Activated CD4-positive, alpha-beta T cell treated with anti-CD3 and anti-CD28 coated beads, Interleukin-2, amount 10 ng/mL, durations not matched to agents 7 days and 5 days (primary cell): ENCODE results near the gene GOLGA6L6. TPM values are rescaled to one million over a fixed set of nuclear protein-coding genes. Genes with fewer than 3 reads are reported as not detected.
"Not testable (repeated sequence)": the region's sequence is repeated elsewhere in the genome, so short reads cannot be mapped to it uniquely, and the experiment has no call there.

ENCODE experiments used
- CTCF ChIA-PET: fragments of 350-600 bp; sonication (Branson Sonifier 250); formaldehyde crosslinking; loops from one replicate; lab custom pipeline; 2021; ENCODE audit warnings: antibody characterized with exemption; lab: Charles Lee
- POLR2A ChIA-PET: fragments of 350-600 bp; sonication (Branson Sonifier 250); formaldehyde crosslinking; loops from one replicate; lab custom pipeline; 2021; ENCODE audit warnings: antibody characterized with exemption; lab: Charles Lee
- DNase-seq: peaks from one replicate; pipeline ENCODE4 v3.0.0-alpha.2; 2020
- H3K27ac Mint-ChIP-seq: one replicate; pipeline ENCODE4 v1.8.0; 2021; ENCODE audit warnings: mild to moderate bottlenecking, moderate library complexity, mixed read lengths
- H3K27me3 Mint-ChIP-seq: one replicate; pipeline ENCODE4 v1.8.0; 2021; ENCODE audit warnings: mixed read lengths
- H3K36me3 Mint-ChIP-seq: one replicate; pipeline ENCODE4 v1.8.0; 2021; ENCODE audit warnings: low read depth, mixed read lengths
- H3K4me1 Mint-ChIP-seq: one replicate; pipeline ENCODE4 v1.8.0; 2021; ENCODE audit warnings: mixed read lengths
- H3K4me3 Mint-ChIP-seq: one replicate; pipeline ENCODE4 v1.8.0; 2021; ENCODE audit warnings: mild to moderate bottlenecking, moderate library complexity, mixed read lengths
- H3K9me3 Mint-ChIP-seq: one replicate; pipeline ENCODE4 v1.8.0; 2021; ENCODE audit warnings: mixed read lengths
- total RNA-seq, 2 experiments: library from RNA; stranded (reverse); gene quantifications; one replicate each; pipeline ENCODE4 v1.2.3, GENCODE V29; 2021

GOLGA6L6 gene
- total RNA-seq, result not detected

- H3K4me1 Mint-ChIP-seq, H3K4me3 Mint-ChIP-seq, POLR2A ChIA-PET, H3K9me3 Mint-ChIP-seq, DNase-seq, H3K27me3 Mint-ChIP-seq, CTCF ChIA-PET, H3K36me3 Mint-ChIP-seq, H3K27ac Mint-ChIP-seq: not testable (repeated sequence)
Observed at GRCh38 chr15:20541700-20542099, at the start of gene GOLGA6L6. TSS of gene GOLGA6L6 (minus strand) at chr15:20541800. CDS start at chr15:20541709, 91 bp downstream.

GRCh38 chr15:20590069-20590468 lies 48.5 kb upstream of the GOLGA6L6 start:
- H3K27ac Mint-ChIP-seq, H3K4me1 Mint-ChIP-seq, H3K9me3 Mint-ChIP-seq, POLR2A ChIA-PET, DNase-seq, H3K27me3 Mint-ChIP-seq, H3K4me3 Mint-ChIP-seq, CTCF ChIA-PET, H3K36me3 Mint-ChIP-seq: not testable (repeated sequence)

DNA sequence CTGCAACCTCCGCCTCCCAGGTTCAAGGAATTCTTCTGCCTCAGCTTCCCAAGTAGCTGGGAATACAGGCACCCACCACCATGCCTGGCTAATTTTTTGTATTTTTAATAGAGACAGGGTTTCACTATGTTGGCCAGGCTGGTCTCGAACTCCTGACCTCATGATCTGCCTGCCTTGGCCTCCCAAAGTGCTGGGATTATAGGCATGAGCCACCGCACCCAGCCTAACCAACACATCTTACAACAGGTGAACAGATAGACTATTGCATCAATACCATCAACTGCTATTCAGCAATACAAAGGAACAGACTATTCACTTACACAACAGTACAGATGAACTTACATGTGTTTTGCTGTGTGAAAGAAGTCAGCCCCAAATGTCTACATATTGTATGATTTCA lies 45.2 kb upstream of the GOLGA6L6 start:
- H3K27ac Mint-ChIP-seq, POLR2A ChIA-PET, H3K36me3 Mint-ChIP-seq, H3K27me3 Mint-ChIP-seq, DNase-seq, H3K4me1 Mint-ChIP-seq, H3K4me3 Mint-ChIP-seq, CTCF ChIA-PET, H3K9me3 Mint-ChIP-seq: not testable (repeated sequence)

GRCh38 chr15:20582726-20583115 lies 41.1 kb upstream of the GOLGA6L6 start:
- H3K27me3 Mint-ChIP-seq, CTCF ChIA-PET, H3K27ac Mint-ChIP-seq, H3K36me3 Mint-ChIP-seq, DNase-seq, H3K4me1 Mint-ChIP-seq, H3K9me3 Mint-ChIP-seq, POLR2A ChIA-PET, H3K4me3 Mint-ChIP-seq: not testable (repeated sequence)

DNA sequence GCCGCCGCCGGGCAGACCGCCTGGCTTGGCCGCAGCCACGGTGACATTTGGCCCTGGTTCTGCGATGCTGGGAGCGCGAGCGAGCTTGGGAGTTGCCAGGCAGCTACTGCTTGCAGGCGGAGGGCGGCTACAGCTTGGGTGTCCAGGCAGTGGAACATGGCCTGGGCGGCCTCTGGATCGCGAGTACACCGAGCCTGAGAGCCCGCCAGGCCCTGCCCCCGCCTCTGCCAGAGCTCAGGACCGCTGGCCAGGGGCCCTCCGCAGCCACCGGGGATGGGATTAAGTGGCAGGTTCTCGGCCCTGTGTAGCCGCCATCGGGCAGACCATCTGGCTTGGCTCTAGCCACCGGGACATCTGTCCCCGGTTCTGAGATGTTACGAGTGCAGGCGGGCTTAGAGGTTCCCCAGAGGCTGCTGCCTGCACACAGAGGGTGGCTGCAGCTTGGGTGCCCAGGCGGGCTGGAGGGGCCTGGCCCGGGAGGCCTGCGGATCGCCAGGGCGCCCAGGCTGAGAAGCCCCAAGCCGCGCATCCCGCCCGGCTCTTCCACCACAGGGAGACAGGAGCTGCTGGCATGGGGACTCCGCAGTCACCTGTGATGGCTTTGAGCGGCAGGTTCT lies 40.6 kb upstream of the GOLGA6L6 start:
- DNase-seq, H3K36me3 Mint-ChIP-seq, H3K27ac Mint-ChIP-seq, H3K4me1 Mint-ChIP-seq, POLR2A ChIA-PET, H3K27me3 Mint-ChIP-seq, H3K4me3 Mint-ChIP-seq, CTCF ChIA-PET, H3K9me3 Mint-ChIP-seq: not testable (repeated sequence)

DNA sequence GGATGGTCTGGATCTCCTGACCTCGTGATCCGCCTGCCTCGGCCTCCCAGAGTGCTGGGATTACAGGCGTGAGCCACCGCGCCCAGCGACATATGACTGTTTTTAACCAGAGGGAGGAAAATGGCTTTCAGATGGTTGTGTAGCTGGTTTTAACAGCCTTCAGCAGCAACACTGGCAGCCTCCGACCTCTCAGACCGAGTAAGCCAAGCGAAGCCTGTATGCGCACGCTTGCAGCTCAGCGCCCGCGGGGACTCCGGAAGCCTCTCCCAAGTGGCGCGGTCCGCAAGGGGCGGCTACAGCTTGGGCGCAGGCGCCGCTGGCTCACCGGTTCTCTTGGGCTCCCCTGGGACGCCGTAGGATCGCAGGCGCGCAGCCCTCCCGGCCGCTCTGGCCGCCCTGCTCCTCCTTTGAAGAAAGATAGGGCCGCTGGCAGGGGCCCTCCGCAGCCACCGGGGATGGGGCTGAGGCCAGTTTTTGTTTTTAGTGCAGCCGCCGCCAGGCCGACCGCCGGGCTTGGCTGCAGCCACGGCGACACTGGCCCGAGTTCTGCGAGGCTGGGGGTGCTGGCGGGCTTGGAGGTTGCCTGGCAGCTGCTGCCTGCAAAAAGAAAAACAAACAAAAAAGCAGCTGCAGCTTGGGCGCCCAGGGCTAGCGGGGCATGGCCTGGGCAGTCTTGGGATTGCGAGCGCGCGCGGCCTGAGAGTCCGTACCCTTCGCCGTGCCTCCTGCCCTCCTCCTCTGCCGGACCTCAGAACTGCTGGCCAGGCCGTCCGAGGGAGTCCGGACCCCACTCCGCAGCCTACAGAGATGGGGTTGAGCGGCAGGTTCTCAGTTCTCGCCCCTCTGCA lies 39.9 kb upstream of the GOLGA6L6 start:
- H3K9me3 Mint-ChIP-seq, H3K27ac Mint-ChIP-seq, DNase-seq, CTCF ChIA-PET, H3K4me1 Mint-ChIP-seq, H3K27me3 Mint-ChIP-seq, H3K4me3 Mint-ChIP-seq, POLR2A ChIA-PET, H3K36me3 Mint-ChIP-seq: not testable (repeated sequence)

GRCh38 chr15:20579662-20580061 lies 38.1 kb upstream of the GOLGA6L6 start:
- POLR2A ChIA-PET, CTCF ChIA-PET, H3K27me3 Mint-ChIP-seq, H3K36me3 Mint-ChIP-seq, H3K27ac Mint-ChIP-seq, H3K4me1 Mint-ChIP-seq, H3K4me3 Mint-ChIP-seq, H3K9me3 Mint-ChIP-seq, DNase-seq: not testable (repeated sequence)

- H3K36me3 Mint-ChIP-seq, H3K4me1 Mint-ChIP-seq, DNase-seq, H3K4me3 Mint-ChIP-seq, H3K27ac Mint-ChIP-seq, CTCF ChIA-PET, POLR2A ChIA-PET, H3K9me3 Mint-ChIP-seq, H3K27me3 Mint-ChIP-seq: not testable (repeated sequence)
Observed at GRCh38 chr15:20551289-20551688, 9.7 kb upstream of the GOLGA6L6 start.

DNA sequence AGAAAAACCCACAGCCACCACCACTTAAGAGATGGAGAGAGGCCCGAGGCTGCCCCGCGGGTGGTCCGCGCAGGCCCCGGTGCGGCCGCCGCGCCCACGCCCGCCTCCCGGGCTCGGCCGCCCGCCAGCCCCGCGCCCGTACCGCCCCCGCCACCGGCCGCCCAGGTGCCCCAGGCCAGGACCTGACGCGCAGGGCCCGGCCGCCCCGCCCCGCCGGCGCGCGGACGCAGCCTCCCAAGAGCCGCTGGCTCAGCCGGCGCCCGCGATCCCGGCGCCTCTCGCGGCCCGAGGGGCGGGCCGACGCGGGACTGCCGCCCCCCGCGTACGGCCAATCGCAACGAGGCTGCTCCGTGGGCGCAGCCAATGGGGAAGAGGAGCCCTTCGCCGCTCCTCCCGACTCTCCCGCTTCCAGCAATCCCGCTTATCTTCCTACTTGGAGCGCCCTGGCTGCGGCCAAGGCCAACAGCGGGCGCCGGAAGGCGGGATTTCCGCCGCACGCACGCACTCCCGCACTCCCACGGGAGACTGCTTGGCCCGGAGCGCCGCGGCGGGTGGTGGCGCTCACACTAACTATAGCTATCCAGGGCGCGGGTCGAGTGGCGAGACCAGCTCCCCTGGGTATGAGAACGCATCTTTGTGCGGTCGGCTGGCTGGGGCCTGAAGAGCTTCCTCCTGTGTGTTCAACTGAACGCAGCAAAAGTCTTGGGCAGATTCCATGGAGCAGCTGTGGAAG lies 35.5 kb downstream of the GOLGA6L6 start:
- H3K27ac Mint-ChIP-seq, DNase-seq, H3K9me3 Mint-ChIP-seq, H3K36me3 Mint-ChIP-seq, H3K27me3 Mint-ChIP-seq, H3K4me3 Mint-ChIP-seq, CTCF ChIA-PET, POLR2A ChIA-PET, H3K4me1 Mint-ChIP-seq: not testable (repeated sequence)

GRCh38 chr15:20502839-20503238 lies 38.8 kb downstream of the GOLGA6L6 start:
- H3K4me1 Mint-ChIP-seq, H3K27ac Mint-ChIP-seq, H3K27me3 Mint-ChIP-seq, H3K36me3 Mint-ChIP-seq, DNase-seq, POLR2A ChIA-PET, H3K9me3 Mint-ChIP-seq, H3K4me3 Mint-ChIP-seq, CTCF ChIA-PET: not testable (repeated sequence)

- POLR2A ChIA-PET, H3K4me3 Mint-ChIP-seq, DNase-seq, H3K27me3 Mint-ChIP-seq, H3K4me1 Mint-ChIP-seq, CTCF ChIA-PET, H3K27ac Mint-ChIP-seq, H3K36me3 Mint-ChIP-seq, H3K9me3 Mint-ChIP-seq: not testable (repeated sequence)
Observed at GRCh38 chr15:20501512-20502222, 39.9 kb downstream of the GOLGA6L6 start.

DNA sequence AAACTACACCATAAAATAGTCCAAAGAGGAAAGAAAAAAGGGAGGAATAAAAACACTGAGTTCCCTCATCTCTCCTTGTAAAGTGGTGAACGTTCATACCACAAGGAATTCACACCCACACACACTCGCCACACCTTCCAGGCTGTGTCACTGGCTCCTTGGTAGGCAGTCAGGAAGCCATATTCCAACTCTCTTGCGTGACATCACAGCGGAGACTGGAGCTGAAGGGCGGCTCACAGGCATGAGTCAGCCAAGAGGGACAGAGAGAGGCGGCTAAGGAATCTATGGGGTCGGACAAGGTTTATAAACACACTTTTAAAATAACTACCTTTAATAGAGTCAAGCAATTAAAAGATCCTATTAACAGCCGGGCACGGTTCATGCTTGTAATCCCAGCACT lies 43.8 kb downstream of the GOLGA6L6 start:
- H3K36me3 Mint-ChIP-seq, POLR2A ChIA-PET, H3K4me3 Mint-ChIP-seq, H3K4me1 Mint-ChIP-seq, H3K27ac Mint-ChIP-seq, CTCF ChIA-PET, H3K27me3 Mint-ChIP-seq, DNase-seq, H3K9me3 Mint-ChIP-seq: not testable (repeated sequence)

GRCh38 chr15:20493035-20493434 lies 48.6 kb downstream of the GOLGA6L6 start:
- POLR2A ChIA-PET, H3K27ac Mint-ChIP-seq: not testable (repeated sequence)

More at GRCh38 chr15:20493035-20493434, 48.6 kb downstream of the GOLGA6L6 start:
- CTCF ChIA-PET, H3K9me3 Mint-ChIP-seq, H3K36me3 Mint-ChIP-seq, H3K27me3 Mint-ChIP-seq, H3K4me3 Mint-ChIP-seq, H3K4me1 Mint-ChIP-seq, DNase-seq: not testable (repeated sequence)
